T-helper 1 cell treated with Interleukin-12 subunit alpha and Interleukin-12 subunit beta and Interleukin-4 antibody, amounts not matched to agents 30 ng/mL and 1 ng/mL, for 36 hours (primary cell): ENCODE measurements around the gene ILK. TPM values are rescaled to one million over a fixed set of nuclear protein-coding genes. Genes with fewer than 3 reads are reported as not detected.

Experiments used
- intact Hi-C: fragments of 100-400 bp; cut with micrococcal nuclease; formaldehyde crosslinking; loops from one replicate; pipeline ENCODE4 v1.15.1; 2024
- total RNA-seq: library from RNA; stranded (reverse); gene quantifications from 2 replicates; pipeline ENCODE4 v1.2.3, GENCODE V29; 2022

The ILK gene
- total RNA-seq, 1 donor from 2014 or later: 136 TPM

- intact Hi-C loops: loop anchor here (1.0 to 10.0 kb wide), 11 partner anchors 8 to 994 kb away; partner anchors contain the start of genes ARFIP2, ILK, MRPL17 and PPFIBP2
Measured at GRCh38 chr11:6619004-6619745, 15.6 kb downstream of the ILK start, which contains the start of gene TPP1. TPP1 (minus strand) TSS chr11:6619422; CDS start chr11:6619400, 22 bp downstream.

GRCh38 chr11:6620636-6621035 lies 17.1 kb downstream of the ILK start:
- intact Hi-C loops: no loop called here

- intact Hi-C loops: no loop called here
Measured at GRCh38 chr11:6621711-6622211, 18.2 kb downstream of the ILK start.

- intact Hi-C loops: no loop called here
Measured at GRCh38 chr11:6622261-6623171, 18.9 kb downstream of the ILK start.

GRCh38 chr11:6623391-6624363 lies 20.1 kb downstream of the ILK start:
- intact Hi-C loops: no loop called here

GRCh38 chr11:6625156-6625831 lies 21.7 kb downstream of the ILK start:
- intact Hi-C loops: no loop called here

- intact Hi-C loops: no loop called here
Measured at GRCh38 chr11:6625832-6626420, 22.4 kb downstream of the ILK start.

GRCh38 chr11:6626971-6627761 lies 23.6 kb downstream of the ILK start:
- intact Hi-C loops: loop anchor here (1.0 kb wide), 5 partner anchors 8 to 208 kb away; partner anchors contain the start of genes APBB1, MRPL17, TAF10 and TPP1

GRCh38 chr11:6627762-6628241 lies 24.2 kb downstream of the ILK start:
- intact Hi-C loops: loop anchor here (1.0 kb wide), 5 partner anchors 9 to 209 kb away; partner anchors contain the start of genes APBB1, MRPL17, TAF10 and TPP1

- intact Hi-C loops: no loop called here
Measured at GRCh38 chr11:6628526-6628925, 25.0 kb downstream of the ILK start.

GRCh38 chr11:6629573-6629891 lies 26.0 kb downstream of the ILK start:
- intact Hi-C loops: no loop called here

GRCh38 chr11:6629892-6630631 lies 26.5 kb downstream of the ILK start:
- intact Hi-C loops: no loop called here

GRCh38 chr11:6630632-6631291 lies 27.2 kb downstream of the ILK start:
- intact Hi-C loops: no loop called here

GRCh38 chr11:6631361-6631890 lies 27.9 kb downstream of the ILK start:
- intact Hi-C loops: no loop called here

GRCh38 chr11:6632116-6633073 lies 28.8 kb downstream of the ILK start:
- intact Hi-C loops: no loop called here
